HEK293T (cell line): Measurements from ENCODE around the gene HOXB6.

Source experiments
- CTCF ChIA-PET: fragments of 350-600 bp; formaldehyde crosslinking; extraction: SDS; loops from one replicate; lab custom pipeline; 2021; ENCODE audit warnings: antibody characterized with exemption, inconsistent platforms; lab: Yijun Ruan, JAX
- POLR2A ChIA-PET: fragments of 350-600 bp; formaldehyde crosslinking; extraction: SDS; loops from one replicate; lab custom pipeline; 2020; ENCODE audit warnings: antibody characterized with exemption, inconsistent platforms; lab: Yijun Ruan, JAX
- DNase-seq: peaks from one replicate; pipeline ENCODE4 v3.0.0; 2012; ENCODE audit warnings: mixed read lengths; ENCODE audit errors: extremely low spot score
- ARNT ChIP-seq: fragments of 450-650 bp; IDR thresholded peaks from 2 replicates; pipeline ENCODE4 v1.6.1; 2017; ENCODE audit warnings: mild to moderate bottlenecking
- BHLHE40 ChIP-seq: fragments of 450-650 bp; IDR thresholded peaks from 2 replicates; pipeline ENCODE4 v1.6.1; 2016; ENCODE audit warnings: mild to moderate bottlenecking, moderate library complexity, borderline replicate concordance
- CTBP1 ChIP-seq: fragments of 450-650 bp; IDR thresholded peaks from 2 replicates; pipeline ENCODE4 v1.6.1; 2016; ENCODE audit warnings: borderline replicate concordance
- ELF4 ChIP-seq: fragments of 450-650 bp; IDR thresholded peaks from 2 replicates; pipeline ENCODE4 v1.6.1; 2017; ENCODE audit warnings: antibody characterized with exemption
- FOXA1 ChIP-seq: fragments of 450-650 bp; IDR thresholded peaks from 2 replicates; pipeline ENCODE4 v1.6.1; 2016; ENCODE audit warnings: mild to moderate bottlenecking
- FOXK2 ChIP-seq: fragments of 450-650 bp; IDR thresholded peaks from 2 replicates; pipeline ENCODE4 v1.6.1; 2016; ENCODE audit warnings: mild to moderate bottlenecking
- FOXM1 ChIP-seq: fragments of 450-650 bp; IDR thresholded peaks from 2 replicates; pipeline ENCODE4 v1.6.1; 2017; ENCODE audit warnings: mild to moderate bottlenecking, borderline replicate concordance
- HDGF ChIP-seq: fragments of 450-650 bp; IDR thresholded peaks from 2 replicates; pipeline ENCODE4 v1.6.1; 2017; ENCODE audit warnings: antibody characterized with exemption, borderline replicate concordance
- L3MBTL2 ChIP-seq: fragments of 450-650 bp; conservative IDR thresholded peaks from 2 replicates; pipeline ENCODE4 v1.6.1; 2016; ENCODE audit warnings: mild to moderate bottlenecking
- LEF1 ChIP-seq: fragments of 450-650 bp; IDR thresholded peaks from 2 replicates; pipeline ENCODE4 v1.6.1; 2017; ENCODE audit warnings: mild to moderate bottlenecking, borderline replicate concordance
- NFRKB ChIP-seq: fragments of 450-650 bp; IDR thresholded peaks from 2 replicates; pipeline ENCODE4 v1.6.1; 2016; ENCODE audit warnings: mild to moderate bottlenecking, moderate library complexity
- SP1 ChIP-seq: fragments of 450-650 bp; IDR thresholded peaks from 2 replicates; pipeline ENCODE4 v1.6.1; 2017
- SUZ12 ChIP-seq: fragments of 450-650 bp; IDR thresholded peaks from 2 replicates; pipeline ENCODE4 v1.6.1; 2016; ENCODE audit warnings: mild to moderate bottlenecking
- TARDBP ChIP-seq: fragments of 450-650 bp; IDR thresholded peaks from 2 replicates; pipeline ENCODE4 v1.6.1; 2016
- ZNF384 ChIP-seq: fragments of 450-650 bp; IDR thresholded peaks from 2 replicates; pipeline ENCODE4 v1.6.1; 2016
- TF ChIP-seq, protein P1 (sequence below): fragments of 450-650 bp; IDR thresholded peaks from 2 replicates; pipeline ENCODE4 v1.6.1; 2016

Gene HOXB6

DNA sequence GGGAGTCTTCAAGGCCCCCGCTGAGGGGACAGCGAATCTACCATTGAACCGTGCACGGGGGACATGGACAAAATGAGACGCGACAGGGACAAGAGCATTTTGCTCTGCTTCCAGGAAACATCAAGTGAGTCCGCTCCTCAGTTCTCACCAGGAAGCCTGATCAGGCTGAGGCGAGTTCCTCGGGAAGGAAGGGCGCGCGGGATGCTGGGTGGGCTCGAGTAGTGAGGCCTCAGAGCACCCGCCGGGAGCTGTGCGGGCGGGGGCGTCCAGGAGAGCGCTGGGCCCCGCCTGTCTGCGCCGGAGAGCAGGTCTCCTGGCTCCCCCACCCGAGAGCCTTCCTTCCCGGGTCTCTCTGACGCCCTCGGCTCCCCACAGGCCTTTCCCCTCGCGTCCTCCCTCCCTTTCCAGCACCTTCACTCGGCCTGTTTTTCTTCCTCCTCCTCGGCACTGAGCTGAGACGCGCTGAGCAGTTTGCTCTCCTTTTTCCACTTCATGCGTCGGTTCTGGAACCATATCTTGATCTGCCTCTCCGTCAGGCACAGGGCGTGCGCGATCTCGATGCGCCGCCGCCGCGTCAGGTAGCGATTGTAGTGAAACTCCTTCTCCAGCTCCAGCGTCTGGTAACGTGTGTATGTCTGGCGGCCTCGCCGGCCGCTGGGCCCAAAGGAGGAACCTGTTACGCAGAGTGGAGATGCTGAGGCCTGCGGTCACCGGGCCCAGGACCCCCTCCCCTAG, 8.6 kb downstream of the HOXB6 start:
- ChIA-PET CTCF (interaction anchor here (1.1 to 1.4 kb wide), 2 partner anchors 22 to 260 kb away, joined by 4 to 6 read pairs; no protein-coding TSS in a partner anchor), POLR2A (interaction anchor here (1.1 kb wide), 1 partner anchor 9 kb away, joined by 3 read pairs; no protein-coding TSS in a partner anchor)
- no peak for DNase-seq
- TF ChIP-seq FOXA1 (no peak), FOXK2 (no peak), SUZ12 (no peak), NFRKB (no peak), TARDBP (no peak), HDGF (no peak), LEF1 (no peak), ELF4 (no peak), CTBP1 (no peak), ARNT (no peak), ZNF384 (no peak), SP1 (no peak), FOXM1 (no peak), L3MBTL2 (no peak)
- TF ChIP-seq, protein P1, sequence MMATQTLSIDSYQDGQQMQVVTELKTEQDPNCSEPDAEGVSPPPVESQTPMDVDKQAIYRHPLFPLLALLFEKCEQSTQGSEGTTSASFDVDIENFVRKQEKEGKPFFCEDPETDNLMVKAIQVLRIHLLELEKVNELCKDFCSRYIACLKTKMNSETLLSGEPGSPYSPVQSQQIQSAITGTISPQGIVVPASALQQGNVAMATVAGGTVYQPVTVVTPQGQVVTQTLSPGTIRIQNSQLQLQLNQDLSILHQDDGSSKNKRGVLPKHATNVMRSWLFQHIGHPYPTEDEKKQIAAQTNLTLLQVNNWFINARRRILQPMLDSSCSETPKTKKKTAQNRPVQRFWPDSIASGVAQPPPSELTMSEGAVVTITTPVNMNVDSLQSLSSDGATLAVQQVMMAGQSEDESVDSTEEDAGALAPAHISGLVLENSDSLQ, result no peak

DNA sequence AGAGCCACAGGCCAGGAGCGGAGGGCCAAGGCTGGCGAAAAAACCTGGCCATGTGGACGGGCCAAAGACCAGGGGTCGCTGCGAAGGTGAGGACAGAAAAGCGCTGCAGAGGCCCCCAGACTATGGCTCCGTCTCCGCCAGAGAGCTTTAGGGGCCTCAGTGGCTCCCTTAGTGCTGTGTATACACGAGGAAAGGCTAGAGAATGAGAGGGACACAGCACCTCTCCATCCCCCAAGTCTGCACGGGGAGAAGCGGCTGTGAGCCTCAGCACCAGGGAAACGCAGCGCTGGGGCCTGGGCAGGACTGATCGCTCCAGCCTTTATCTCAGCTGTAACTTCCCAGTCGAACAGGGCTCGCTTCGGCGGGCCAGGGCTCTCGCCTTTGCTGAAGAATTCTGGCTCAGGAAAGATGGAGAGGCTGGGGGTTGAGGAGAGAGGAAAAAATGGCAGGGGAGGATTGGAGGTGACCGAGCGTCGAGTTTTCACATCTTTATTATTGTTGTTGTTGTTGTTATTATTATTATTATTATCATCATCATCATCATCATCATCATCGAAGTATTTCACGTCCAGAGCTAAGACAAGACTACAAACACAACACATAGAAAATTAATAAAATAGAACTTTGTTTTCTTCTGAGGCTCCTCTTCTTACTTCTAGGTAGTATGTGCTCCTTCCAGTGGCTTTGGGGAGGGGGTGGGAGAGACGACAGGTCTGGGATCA, 9.3 kb downstream of the HOXB6 start:
- ChIA-PET CTCF (interaction anchor here (1.4 kb wide), 1 partner anchor 260 kb away, joined by 6 read pairs; no protein-coding TSS in a partner anchor), POLR2A (interaction anchor here (1.1 kb wide), 1 partner anchor 10 kb away, joined by 3 read pairs; no protein-coding TSS in a partner anchor)
- TF ChIP-seq ZNF384 (no peak), BHLHE40 (no peak), SP1 (no peak), FOXM1 (no peak), NFRKB (no peak), CTBP1 (no peak), FOXK2 (no peak), LEF1 (no peak), ARNT (no peak), SUZ12 (no peak)
- TF ChIP-seq, protein P1, result no peak
- DNase-seq, result no peak

DNA sequence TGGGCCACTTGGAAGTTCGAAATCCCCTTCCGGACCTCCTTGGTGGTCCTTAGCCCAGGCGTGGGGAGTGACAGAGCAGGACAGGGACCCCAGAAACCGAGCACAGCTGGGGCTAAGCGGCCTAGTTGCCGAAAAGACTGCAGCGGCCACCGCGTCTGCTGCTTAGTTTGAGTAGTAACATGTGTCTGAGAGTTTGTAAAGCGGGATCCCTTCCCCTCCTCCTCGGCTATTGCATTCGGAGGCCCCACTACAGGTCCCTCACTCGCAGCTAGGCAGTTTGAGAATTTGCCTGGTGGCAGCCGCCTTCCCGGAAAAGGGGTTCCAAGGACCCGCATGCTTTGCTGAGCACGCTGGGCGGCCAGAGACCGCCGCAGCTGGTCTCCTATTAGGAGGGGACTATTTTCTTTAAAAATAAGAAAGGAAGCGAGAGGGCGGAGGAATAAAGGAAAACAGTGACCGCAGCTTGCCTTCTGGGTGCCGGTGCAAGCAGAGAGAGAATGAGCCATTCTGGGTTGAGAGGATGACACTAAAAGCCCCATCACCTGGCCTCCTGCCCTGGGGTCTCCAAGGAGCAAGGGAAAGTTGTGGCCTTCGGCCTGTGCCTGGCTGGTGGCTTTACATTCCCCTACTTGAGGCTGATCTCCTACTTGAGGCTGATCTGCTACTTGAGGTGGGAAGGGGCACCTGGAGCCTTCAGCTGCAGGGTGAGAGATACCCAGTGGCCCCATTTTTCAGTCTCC, 10.1 kb downstream of the HOXB6 start:
- POLR2A ChIA-PET, result no interaction called here
- no peak for TF ChIP-seq BHLHE40
- 0 out of 2 replicates have a peak, but pooled peaks have one; percentile 75 for TF ChIP-seq HDGF
- TF ChIP-seq LEF1, result 0 out of 2 replicates have a peak, but pooled peaks have one; percentile 65
- no peak for DNase-seq
- CTCF ChIA-PET, result no interaction called here

DNA sequence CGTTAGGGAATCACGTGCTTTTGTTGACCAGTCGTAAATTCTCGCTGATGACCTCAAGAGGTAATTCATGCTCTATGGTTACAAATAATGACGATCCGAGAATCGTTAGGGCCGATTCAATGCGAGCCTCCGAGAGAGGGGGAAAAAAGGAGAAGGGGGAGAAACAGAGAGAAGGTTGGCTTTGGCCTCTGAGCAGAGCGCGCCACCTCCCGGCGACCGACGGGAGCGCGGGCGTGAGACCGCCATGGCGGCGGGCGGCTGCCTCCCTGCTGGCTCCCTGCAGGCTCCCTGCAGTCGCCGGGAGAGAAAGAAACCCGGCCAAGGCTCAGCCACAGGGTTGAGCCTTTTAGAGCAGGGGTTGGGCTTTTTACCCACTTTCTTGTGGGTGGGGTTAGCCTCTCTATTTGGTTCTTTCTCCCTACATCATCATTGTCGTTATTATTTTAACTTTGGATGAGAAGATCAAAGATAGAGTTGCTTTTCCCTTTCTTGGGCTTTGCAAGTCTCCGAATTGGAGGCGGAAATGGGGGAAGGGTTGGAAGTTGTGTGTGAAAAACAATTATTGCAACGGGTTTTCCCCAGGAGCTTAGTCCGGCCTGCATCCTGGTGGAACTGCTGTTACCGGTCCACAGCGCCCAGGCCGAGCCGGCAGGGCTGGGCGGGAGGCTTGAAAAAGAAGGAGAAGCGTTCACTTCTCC, 10.8 kb downstream of the HOXB6 start:
- DNase-seq, result peak; percentile 77
- ChIA-PET CTCF (interaction anchor here (0.7 to 1.3 kb wide), 5 partner anchors 24 to 219 kb away, joined by 3 to 5 read pairs (median 4); no protein-coding TSS in a partner anchor), POLR2A (interaction anchor here (1.3 to 1.4 kb wide), 2 partner anchors 47 to 101 kb away, joined by 5 to 6 read pairs; no protein-coding TSS in a partner anchor)
- TF ChIP-seq ZNF384, result no peak
- no peak for TF ChIP-seq HDGF
- TF ChIP-seq FOXA1, result no peak
- no peak for TF ChIP-seq FOXK2
- no peak for TF ChIP-seq NFRKB
- TF ChIP-seq CTBP1, result peak; percentile 6; the same call in 1 of the 2 replicates
- TF ChIP-seq, protein P1, result peak; percentile 39; the same call in 1 of the 2 replicates
- TF ChIP-seq L3MBTL2, result no peak
- TF ChIP-seq ARNT, result 0 out of 2 replicates have a peak, but pooled peaks have one; percentile 54
- no peak for TF ChIP-seq BHLHE40
- TF ChIP-seq ELF4, result no peak
- TF ChIP-seq SP1, result no peak
